Thoracic aorta (tissue), 2 donors: ENCODE results near the gene DCC. TPM values are rescaled to one million over a fixed set of nuclear protein-coding genes. Genes with fewer than 3 reads are reported as not detected.

Experiments used
- ATAC-seq: fragments of 150-250 bp; one replicate; pipeline ENCODE4 v1.8.0; 2017; ENCODE audit warnings: low read depth; ENCODE audit not compliant: insufficient number of reproducible peaks, low FRiP score
- DNase-seq: peaks from one replicate; pipeline ENCODE4 v3.0.0-alpha.2; 2020; ENCODE audit warnings: low spot score
- H3K27ac ChIP-seq, 2 donors: fragments of 200-600 bp; sonication (generic); 1 replicate in 1 of 2; 2 replicates in 1 of 2; pipeline ENCODE4 v1.5.1; 2016; ENCODE audit warnings: mild to moderate bottlenecking in 2 of 2, moderate library complexity in 2 of 2
- H3K27me3 ChIP-seq: fragments of 200-600 bp; sonication (generic); replicated peaks from 2 replicates; pipeline ENCODE4 v1.6.0; 2016; ENCODE audit warnings: mild to moderate bottlenecking; ENCODE audit not compliant: insufficient read depth
- H3K36me3 ChIP-seq: fragments of 200-600 bp; sonication (generic); one replicate; pipeline ENCODE4 v1.5.1; 2016
- H3K4me1 ChIP-seq, 2 donors: fragments of 200-600 bp; sonication (generic); 1 replicate in 1 of 2; 2 replicates in 1 of 2; pipeline versions ENCODE4 v1.5.1 to v1.6.0; 2016; ENCODE audit warnings: low read depth in 2 of 2, mild to moderate bottlenecking in 1 of 2; ENCODE audit not compliant: control insufficient read depth in 1 of 2
- H3K4me3 ChIP-seq: fragments of 200-600 bp; sonication (generic); 2 replicates; pipeline ENCODE4 v1.5.1; 2016; ENCODE audit warnings: mild to moderate bottlenecking
- H3K9me3 ChIP-seq: fragments of 200-600 bp; sonication (generic); 2 replicates; pipeline ENCODE4 v1.5.1; 2016
- total RNA-seq, 2 donors: library from RNA; depleted of rRNA; stranded (reverse); fragments of >200 nt; gene quantifications; one replicate each; pipeline versions ENCODE4 v1.1.0 to v1.2.3, GENCODE V29; 2016
- TF ChIP-seq, protein P1 (sequence below): fragments of 200-600 bp; sonication (generic); IDR thresholded peaks from one replicate; pipeline ENCODE4 v1.5.1; 2019; ENCODE audit warnings: antibody characterized with exemption

The DCC gene
- total RNA-seq = not detected

DNA sequence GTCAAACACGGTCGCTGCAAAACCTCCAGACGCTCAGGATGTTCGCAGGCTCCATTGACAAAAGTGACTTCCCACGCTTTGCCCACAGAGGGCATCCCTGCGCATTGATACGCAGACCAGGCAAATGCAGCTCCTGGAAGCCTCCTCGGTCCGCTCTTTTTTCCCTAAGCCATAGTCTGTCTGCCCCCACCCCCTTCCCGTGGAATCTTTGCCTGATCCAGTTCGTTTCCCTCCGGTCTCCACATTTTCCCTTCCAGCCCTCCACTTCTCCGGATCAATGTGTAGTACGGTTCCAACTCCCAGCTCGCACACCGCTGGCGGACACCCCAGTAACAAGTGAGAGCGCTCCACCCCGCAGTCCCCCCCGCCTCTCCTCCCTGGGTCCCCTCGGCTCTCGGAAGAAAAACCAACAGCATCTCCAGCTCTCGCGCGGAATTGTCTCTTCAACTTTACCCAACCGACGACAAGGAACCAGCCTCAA, at the start of gene DCC:
TSS of gene DCC (plus strand) at position 307 of the 481 bp plus-strand sequence. CDS start 591 bp downstream, outside the sequence.
- Histone ChIP-seq H3K27me3 (peaks cover 4% of the 10 kb centered on the region), H3K4me1 (peaks cover 0 to 9% of the 10 kb centered on the region in 2 donors), H3K36me3 (no peaks in the 10 kb centered on the region), H3K4me3 (peak within 1 kb of the TSS; percentile 51), H3K27ac (no peak within 1 kb of the TSS), H3K9me3 (no peaks in the 10 kb centered on the region)
- ATAC-seq (no peak), DNase-seq (no peak)
- TF ChIP-seq, protein P1, sequence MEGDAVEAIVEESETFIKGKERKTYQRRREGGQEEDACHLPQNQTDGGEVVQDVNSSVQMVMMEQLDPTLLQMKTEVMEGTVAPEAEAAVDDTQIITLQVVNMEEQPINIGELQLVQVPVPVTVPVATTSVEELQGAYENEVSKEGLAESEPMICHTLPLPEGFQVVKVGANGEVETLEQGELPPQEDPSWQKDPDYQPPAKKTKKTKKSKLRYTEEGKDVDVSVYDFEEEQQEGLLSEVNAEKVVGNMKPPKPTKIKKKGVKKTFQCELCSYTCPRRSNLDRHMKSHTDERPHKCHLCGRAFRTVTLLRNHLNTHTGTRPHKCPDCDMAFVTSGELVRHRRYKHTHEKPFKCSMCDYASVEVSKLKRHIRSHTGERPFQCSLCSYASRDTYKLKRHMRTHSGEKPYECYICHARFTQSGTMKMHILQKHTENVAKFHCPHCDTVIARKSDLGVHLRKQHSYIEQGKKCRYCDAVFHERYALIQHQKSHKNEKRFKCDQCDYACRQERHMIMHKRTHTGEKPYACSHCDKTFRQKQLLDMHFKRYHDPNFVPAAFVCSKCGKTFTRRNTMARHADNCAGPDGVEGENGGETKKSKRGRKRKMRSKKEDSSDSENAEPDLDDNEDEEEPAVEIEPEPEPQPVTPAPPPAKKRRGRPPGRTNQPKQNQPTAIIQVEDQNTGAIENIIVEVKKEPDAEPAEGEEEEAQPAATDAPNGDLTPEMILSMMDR = peak; percentile 32

- TF ChIP-seq, protein P1 = no peak
- ATAC-seq (no peak), DNase-seq (no peak)
- no peak overlapping the region for H3K27ac ChIP-seq
- H3K36me3 ChIP-seq = no peaks in the 10 kb centered on the region
- H3K9me3 ChIP-seq = no peaks in the 10 kb centered on the region
- H3K4me3 ChIP-seq = no peak overlapping the region
- H3K4me1 ChIP-seq = no peaks in the 10 kb centered on the region
- H3K27me3 ChIP-seq = no peaks in the 10 kb centered on the region
Measured at GRCh38 chr18:52310651-52311050, 29.3 kb upstream of the DCC start.

GRCh38 chr18:52311331-52311730, 28.7 kb upstream of the DCC start:
- no peak for ATAC-seq
- no peaks in the 10 kb centered on the region for H3K4me1 ChIP-seq
- H3K27me3 ChIP-seq = no peaks in the 10 kb centered on the region
- H3K9me3 ChIP-seq = no peaks in the 10 kb centered on the region
- TF ChIP-seq, protein P1 = no peak
- H3K4me3 ChIP-seq = no peak overlapping the region
- no peak overlapping the region for H3K27ac ChIP-seq
- no peaks in the 10 kb centered on the region for H3K36me3 ChIP-seq
- no peak for DNase-seq

GRCh38 chr18:52312346-52312745, 27.7 kb upstream of the DCC start:
- DNase-seq (no peak), ATAC-seq (no peak)
- H3K4me3 ChIP-seq = no peak overlapping the region
- no peaks in the 10 kb centered on the region for H3K9me3 ChIP-seq
- TF ChIP-seq, protein P1 = no peak
- no peaks in the 10 kb centered on the region for H3K36me3 ChIP-seq
- no peaks in the 10 kb centered on the region for H3K4me1 ChIP-seq
- no peaks in the 10 kb centered on the region for H3K27me3 ChIP-seq
- H3K27ac ChIP-seq = no peak overlapping the region

- H3K27ac ChIP-seq = no peak overlapping the region
- H3K4me1 ChIP-seq = no peaks in the 10 kb centered on the region
- no peak overlapping the region for H3K4me3 ChIP-seq
- ATAC-seq = no peak
- TF ChIP-seq, protein P1 = no peak
- H3K9me3 ChIP-seq = no peaks in the 10 kb centered on the region
- H3K27me3 ChIP-seq = no peaks in the 10 kb centered on the region
- no peak for DNase-seq
- H3K36me3 ChIP-seq = no peaks in the 10 kb centered on the region
Measured at GRCh38 chr18:52313213-52313612, 26.8 kb upstream of the DCC start.
